ENCODE results near the gene AKAP8.

Gene AKAP8

GRCh38 chr19:15330801-15331418 is 48.7 kb downstream of the AKAP8 start:
- DNase-seq = no peak

- no peak for DNase-seq
Observed at GRCh38 chr19:15328312-15328711, 51.3 kb downstream of the AKAP8 start.

- no peak for DNase-seq
Observed at GRCh38 chr19:15324791-15325519, 54.6 kb downstream of the AKAP8 start.

- DNase-seq = no peak
Observed at GRCh38 chr19:15323496-15324235, 55.9 kb downstream of the AKAP8 start.

- DNase-seq = no peak
Observed at GRCh38 chr19:15321739-15322138, 57.8 kb downstream of the AKAP8 start.

GRCh38 chr19:15320116-15320515 is 59.5 kb downstream of the AKAP8 start:
- no peak for DNase-seq

GRCh38 chr19:15318241-15318691 is 61.3 kb downstream of the AKAP8 start:
- no peak for DNase-seq

- DNase-seq = no peak
Observed at GRCh38 chr19:15317392-15318071, 62.1 kb downstream of the AKAP8 start.

- no peak for DNase-seq
Observed at GRCh38 chr19:15316498-15316897, 63.1 kb downstream of the AKAP8 start.

GRCh38 chr19:15315101-15315500 is 64.5 kb downstream of the AKAP8 start:
- DNase-seq = no peak

- no peak for DNase-seq
Observed at GRCh38 chr19:15313649-15314279, 65.8 kb downstream of the AKAP8 start.

- DNase-seq = no peak
Observed at GRCh38 chr19:15307169-15307568, 72.4 kb downstream of the AKAP8 start.

GRCh38 chr19:15305582-15306334 is 73.8 kb downstream of the AKAP8 start:
- DNase-seq = no peak

GRCh38 chr19:15304140-15304705 is 75.4 kb downstream of the AKAP8 start:
- no peak for DNase-seq
